Activated B cell treated with CpG ODN at 0.5 μM for 24 hours (primary cell): ENCODE measurements around the gene PALLD. TPM values are rescaled to one million over a fixed set of nuclear protein-coding genes. Genes with fewer than 3 reads are reported as not detected.

Experiments
- ATAC-seq: fragments of 200-7000 bp; cut with Tn5 transposase; one replicate; pipeline ENCODE4 v1.10.0; 2021; ENCODE audit warnings: low read depth, mild to moderate bottlenecking, moderate library complexity
- CTCF ChIA-PET: fragments of 350-600 bp; sonication (Branson Sonifier 250); formaldehyde crosslinking; loops from one replicate; lab custom pipeline; 2021; ENCODE audit warnings: antibody characterized with exemption; lab: Charles Lee
- POLR2A ChIA-PET: fragments of 350-600 bp; sonication (Branson Sonifier 250); formaldehyde crosslinking; loops from one replicate; lab custom pipeline; 2021; ENCODE audit warnings: antibody characterized with exemption; lab: Charles Lee
- DNase-seq: peaks from one replicate; pipeline ENCODE4 v3.0.0; 2022
- H3K27ac Mint-ChIP-seq: one replicate; pipeline ENCODE4 v1.8.0; 2020; ENCODE audit warnings: mixed read lengths
- H3K27me3 Mint-ChIP-seq: one replicate; pipeline ENCODE4 v1.8.0; 2021; ENCODE audit warnings: mixed read lengths
- H3K36me3 Mint-ChIP-seq: one replicate; pipeline ENCODE4 v1.8.0; 2021; ENCODE audit warnings: low read depth, mixed read lengths
- H3K4me1 Mint-ChIP-seq: one replicate; pipeline ENCODE4 v1.8.0; 2021; ENCODE audit warnings: mixed read lengths
- H3K4me3 Mint-ChIP-seq: one replicate; pipeline ENCODE4 v1.8.0; 2020; ENCODE audit warnings: mild to moderate bottlenecking, mixed read lengths
- H3K9me3 Mint-ChIP-seq: one replicate; pipeline ENCODE4 v1.8.0; 2020; ENCODE audit warnings: mixed read lengths
- CTCF ChIP-seq: fragments of 200-600 bp; IDR thresholded peaks from one replicate; pipeline ENCODE4 v1.8.0; 2022; ENCODE audit warnings: antibody characterized with exemption, mild to moderate bottlenecking
- intact Hi-C: fragments of 100-400 bp; cut with micrococcal nuclease; formaldehyde crosslinking; loops from one replicate; pipeline ENCODE4 v1.15.1; 2024
- total RNA-seq: library from RNA; stranded (reverse); gene quantifications from 2 replicates; pipeline ENCODE4 v1.2.3, GENCODE V29; 2022

PALLD gene
- total RNA-seq, 1 donor from 2014 or later, result 0.44 TPM

DNA sequence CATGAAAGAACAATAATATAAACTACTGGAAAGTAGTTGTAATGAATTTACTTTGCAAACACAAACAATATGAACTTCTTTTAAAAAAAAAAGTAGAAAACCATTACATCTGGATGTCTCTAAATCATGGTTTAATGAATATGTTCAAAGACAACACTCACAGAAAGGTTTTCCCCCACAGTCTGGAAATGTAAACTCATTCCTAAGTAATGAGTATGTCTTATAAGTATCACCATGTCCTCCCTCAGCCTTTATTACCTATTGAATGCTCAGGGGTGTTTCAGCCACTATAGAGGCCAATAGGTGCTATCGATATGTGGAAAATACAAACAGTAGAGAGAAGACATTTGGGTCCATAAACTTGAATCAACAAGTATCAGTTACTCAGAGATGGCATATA lies 186.7 kb downstream of the PALLD start:
- CTCF ChIA-PET, result no interaction called here
- no peak overlapping the region for H3K4me3 Mint-ChIP-seq
- DNase-seq (no peak), ATAC-seq (no peak)
- no peak for TF ChIP-seq CTCF
- H3K36me3 Mint-ChIP-seq, result no peaks in the 10 kb centered on the region
- H3K27ac Mint-ChIP-seq, result no peak overlapping the region
- peaks cover 2% of the 10 kb centered on the region for H3K27me3 Mint-ChIP-seq
- intact Hi-C loops, result no loop called here
- POLR2A ChIA-PET, result no interaction called here
- H3K9me3 Mint-ChIP-seq, result peaks cover 2% of the 10 kb centered on the region
- no peaks in the 10 kb centered on the region for H3K4me1 Mint-ChIP-seq

- peaks cover 2% of the 10 kb centered on the region for H3K9me3 Mint-ChIP-seq
- DNase-seq, result no peak
- H3K27ac Mint-ChIP-seq, result no peak overlapping the region
- H3K4me1 Mint-ChIP-seq, result no peaks in the 10 kb centered on the region
- no peaks in the 10 kb centered on the region for H3K36me3 Mint-ChIP-seq
- ATAC-seq, result no peak
- POLR2A ChIA-PET, result no interaction called here
- intact Hi-C loops, result no loop called here
- no peak for TF ChIP-seq CTCF
- H3K4me3 Mint-ChIP-seq, result no peak overlapping the region
- peaks cover 2% of the 10 kb centered on the region for H3K27me3 Mint-ChIP-seq
- CTCF ChIA-PET, result no interaction called here
Measured at GRCh38 chr4:168685136-168685809, 188.4 kb downstream of the PALLD start.

DNA sequence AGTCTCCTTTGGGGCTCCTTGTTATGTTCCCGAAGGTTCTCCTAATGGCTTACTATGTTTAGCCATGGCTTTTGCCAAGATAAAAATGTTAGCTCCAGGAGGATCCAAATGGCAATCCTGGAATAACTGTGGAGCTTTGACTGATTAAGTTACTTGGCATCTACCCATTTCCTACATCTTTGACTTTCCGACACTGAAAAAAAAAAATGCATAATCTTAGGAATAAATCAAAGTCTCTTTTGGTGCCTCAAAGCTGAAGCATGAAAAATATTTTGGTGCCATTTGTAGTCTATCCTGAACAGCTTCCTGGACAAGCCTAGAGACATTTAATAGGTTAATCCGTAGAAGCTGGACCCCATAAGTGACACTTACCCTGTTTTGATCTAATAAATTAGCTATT lies 191.7 kb downstream of the PALLD start:
- no peak overlapping the region for H3K4me3 Mint-ChIP-seq
- intact Hi-C loops, result no loop called here
- H3K4me1 Mint-ChIP-seq, result no peaks in the 10 kb centered on the region
- peaks cover 6% of the 10 kb centered on the region for H3K27me3 Mint-ChIP-seq
- POLR2A ChIA-PET, result no interaction called here
- peaks cover 2% of the 10 kb centered on the region for H3K9me3 Mint-ChIP-seq
- CTCF ChIA-PET, result no interaction called here
- no peak overlapping the region for H3K27ac Mint-ChIP-seq
- no peak for TF ChIP-seq CTCF
- no peaks in the 10 kb centered on the region for H3K36me3 Mint-ChIP-seq
- ATAC-seq (no peak), DNase-seq (no peak)

DNA sequence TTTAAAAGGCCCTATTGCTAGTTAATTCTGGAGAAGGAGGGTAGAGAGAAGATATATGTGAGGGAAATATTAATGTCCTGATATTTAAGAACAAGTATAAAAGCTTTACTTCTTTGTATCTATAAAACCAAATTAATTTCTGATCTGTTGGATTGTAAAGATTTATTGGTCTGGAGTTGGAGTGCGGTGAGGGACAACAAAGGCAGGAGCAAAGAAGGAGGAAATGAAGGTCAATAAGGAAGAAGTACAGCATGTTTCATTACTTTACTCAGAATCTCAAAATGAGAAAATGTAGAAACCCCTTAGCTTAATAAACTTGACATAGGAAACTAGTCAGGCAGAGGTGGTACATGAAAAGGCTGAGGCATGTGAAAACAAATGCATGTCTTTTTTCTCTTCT lies 192.9 kb downstream of the PALLD start:
- POLR2A ChIA-PET, result no interaction called here
- no peak overlapping the region for H3K4me3 Mint-ChIP-seq
- peaks cover 6% of the 10 kb centered on the region for H3K27me3 Mint-ChIP-seq
- ATAC-seq, result no peak
- TF ChIP-seq CTCF, result no peak
- no peaks in the 10 kb centered on the region for H3K36me3 Mint-ChIP-seq
- CTCF ChIA-PET, result no interaction called here
- H3K4me1 Mint-ChIP-seq, result no peaks in the 10 kb centered on the region
- no peak for DNase-seq
- peaks cover 2% of the 10 kb centered on the region for H3K9me3 Mint-ChIP-seq
- intact Hi-C loops, result no loop called here
- H3K27ac Mint-ChIP-seq, result no peak overlapping the region

- ATAC-seq (no peak), DNase-seq (no peak)
- no peak overlapping the region for H3K4me3 Mint-ChIP-seq
- no peak for TF ChIP-seq CTCF
- POLR2A ChIA-PET, result no interaction called here
- peaks cover 2% of the 10 kb centered on the region for H3K9me3 Mint-ChIP-seq
- H3K36me3 Mint-ChIP-seq, result no peaks in the 10 kb centered on the region
- H3K27me3 Mint-ChIP-seq, result peaks cover 6% of the 10 kb centered on the region
- intact Hi-C loops, result no loop called here
- CTCF ChIA-PET, result no interaction called here
- H3K27ac Mint-ChIP-seq, result no peak overlapping the region
- no peaks in the 10 kb centered on the region for H3K4me1 Mint-ChIP-seq
Measured at GRCh38 chr4:168690199-168690598, 193.3 kb downstream of the PALLD start.
